ENCODE results near the gene CASR.
"Not testable (repeated sequence)": the region's sequence is repeated elsewhere in the genome, so short reads cannot be mapped to it uniquely, and the experiment has no call there.

The CASR gene

DNA sequence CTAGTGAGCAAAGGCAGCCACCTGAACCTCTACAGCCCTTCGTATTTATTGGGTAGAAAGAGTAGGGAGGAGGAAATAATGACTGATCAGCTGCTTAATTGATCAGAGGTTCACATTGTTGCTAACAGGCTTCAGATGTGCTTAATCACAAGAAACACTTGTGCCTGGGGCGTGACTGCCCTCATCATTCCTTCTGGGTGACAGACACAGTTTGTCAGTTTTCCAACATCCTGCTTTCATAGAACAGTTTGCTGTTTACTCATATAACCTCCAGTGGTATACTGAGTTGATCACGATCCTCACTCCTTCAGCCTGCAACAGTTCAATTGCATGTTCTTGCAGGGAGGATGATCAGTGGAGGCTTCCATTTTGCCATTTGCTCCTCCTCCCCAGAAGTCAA, 13.6 kb upstream of the CASR start:
- no peak overlapping the region for H3K4me3 ChIP-seq (ENCODE audit: low read length)
- no peak for TF ChIP-seq CTCF (conservative IDR thresholded peaks at IDR 0.05; ENCODE audit: low read depth, low read length)
- no peak for DNase-seq (ENCODE audit: low read depth)

- not testable (repeated sequence) for H3K4me3 ChIP-seq (ENCODE audit: low read length); DNase-seq (ENCODE audit: low read depth)
Observed at GRCh38 chr3:122171361-122171760, 12.1 kb upstream of the CASR start.

DNA sequence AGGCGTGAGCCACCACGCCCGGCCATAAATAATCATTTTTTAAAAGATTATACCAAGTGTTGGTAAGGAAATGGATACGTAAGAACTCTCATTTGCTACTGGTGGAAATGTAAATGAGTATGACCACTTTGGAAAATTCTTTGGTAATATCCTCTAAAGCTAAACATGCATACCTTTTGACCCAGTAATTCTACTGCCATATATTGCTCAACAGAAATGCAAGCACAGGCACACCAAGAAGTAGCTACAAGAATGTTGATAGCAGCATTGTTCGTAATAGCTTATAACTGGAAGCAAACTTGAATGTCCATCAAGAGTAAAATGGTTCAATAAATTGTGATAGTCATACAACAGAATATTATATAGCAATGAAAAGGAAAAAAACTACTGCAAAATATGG, 4.8 kb upstream of the CASR start:
- no peak overlapping the region for H3K4me3 ChIP-seq (ENCODE audit: low read length)
- DNase-seq (ENCODE audit: low read depth), result no peak
- TF ChIP-seq CTCF (conservative IDR thresholded peaks at IDR 0.05; ENCODE audit: low read depth, low read length), result no peak

GRCh38 chr3:122183893-122184590, 574 bp downstream of the CASR start:
- TF ChIP-seq CTCF (conservative IDR thresholded peaks at IDR 0.05; ENCODE audit: low read depth, low read length), result no peak
- no peak for DNase-seq (ENCODE audit: low read depth)
- H3K4me3 ChIP-seq (ENCODE audit: low read length), result no peak overlapping the region

- TF ChIP-seq CTCF (conservative IDR thresholded peaks at IDR 0.05; ENCODE audit: low read depth, low read length), result no peak
- H3K4me3 ChIP-seq (ENCODE audit: low read length), result no peak overlapping the region
- no peak for DNase-seq (ENCODE audit: low read depth)
Observed at GRCh38 chr3:122184591-122184929, 1.1 kb downstream of the CASR start.

DNA sequence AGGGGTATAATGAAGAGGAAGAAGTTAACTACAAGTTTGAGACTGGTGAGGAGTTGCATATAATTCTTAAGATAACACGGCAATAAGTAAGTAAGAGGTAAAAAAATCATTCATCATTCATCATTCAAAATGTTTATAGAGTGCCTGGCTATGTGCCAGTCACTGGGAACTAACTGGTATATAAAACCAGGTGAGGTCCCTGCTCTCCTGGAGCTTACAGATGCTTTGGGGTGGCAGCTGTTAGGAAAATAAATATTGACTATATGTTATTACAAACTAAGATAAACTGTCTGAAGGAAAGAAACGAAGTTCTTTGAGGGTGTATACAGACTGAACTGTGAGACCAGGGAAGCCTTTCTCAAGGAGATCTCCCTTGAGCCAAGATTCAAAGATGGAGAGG, 2.9 kb downstream of the CASR start:
- no peak overlapping the region for H3K4me3 ChIP-seq (ENCODE audit: low read length)
- no peak for DNase-seq (ENCODE audit: low read depth)
- no peak for TF ChIP-seq CTCF (conservative IDR thresholded peaks at IDR 0.05; ENCODE audit: low read depth, low read length)

- no peak overlapping the region for H3K4me3 ChIP-seq (ENCODE audit: low read length)
- no peak for TF ChIP-seq CTCF (conservative IDR thresholded peaks at IDR 0.05; ENCODE audit: low read depth, low read length)
- DNase-seq (ENCODE audit: low read depth), result no peak
Observed at GRCh38 chr3:122188737-122189136, 5.3 kb downstream of the CASR start.

- H3K4me3 ChIP-seq (ENCODE audit: low read length), result no peak overlapping the region
- no peak for DNase-seq (ENCODE audit: low read depth)
- no peak for TF ChIP-seq CTCF (conservative IDR thresholded peaks at IDR 0.05; ENCODE audit: low read depth, low read length)
Observed at GRCh38 chr3:122189357-122189756, 5.9 kb downstream of the CASR start.
